T-cell (primary cell): ENCODE results near the gene IFNL2. TPM values are rescaled to one million over a fixed set of nuclear protein-coding genes. Genes with fewer than 3 reads are reported as not detected.
"Not testable (repeated sequence)": the region's sequence is repeated elsewhere in the genome, so short reads cannot be mapped to it uniquely, and the experiment has no call there.

Experiments
- ATAC-seq, 4 experiments: fragments of 200-7000 bp in 3 of 4; fragments of 150-1000 bp in 1 of 4; cut with Tn5 transposase; replicated peaks in 1 of 4; 1 replicate in 3 of 4; 2 replicates in 1 of 4; pipeline ENCODE4 v1.10.0; 2021; ENCODE audit warnings: moderate library complexity in 3 of 4, mild to moderate bottlenecking in 2 of 4, moderate number of reproducible peaks in 1 of 4
- CTCF ChIA-PET, 2 donors: fragments of 300-600 bp; sonication (Branson Sonifier 250); formaldehyde crosslinking; loops; one replicate each; lab custom pipeline; 2022; ENCODE audit warnings: antibody characterized with exemption in 2 of 2; lab: Charles Lee
- POLR2A ChIA-PET, 2 donors: fragments of 300-600 bp; sonication (Branson Sonifier 250); formaldehyde crosslinking; loops; one replicate each; lab custom pipeline; 2022; ENCODE audit warnings: antibody characterized with exemption in 2 of 2; lab: Charles Lee
- DNase-seq, 35 experiments: peaks; one replicate each; pipeline versions ENCODE4 v3.0.0 to v3.0.0-alpha.2; 2013 to 2023
- H3K27ac ChIP-seq: one replicate; pipeline ENCODE4 v1.5.1; 2013; ENCODE audit warnings: low read length
- H3K27me3 ChIP-seq, 2 experiments: replicated peaks in 1 of 2; 1 replicate in 1 of 2; 2 replicates in 1 of 2; pipeline versions ENCODE4 v1.6.1 to v1.7.0; 2013; ENCODE audit warnings: low read length in 1 of 2, mixed read lengths in 1 of 2; ENCODE audit not compliant: control insufficient read depth in 2 of 2, insufficient read depth in 2 of 2; ENCODE audit errors: extremely low read depth in 1 of 2
- H3K36me3 ChIP-seq, 2 donors: 1 replicate in 1 of 2; 2 replicates in 1 of 2; pipeline versions ENCODE4 v1.6.1 to v1.7.0; 2013; ENCODE audit warnings: low read length in 1 of 2; ENCODE audit not compliant: control insufficient read depth in 2 of 2, insufficient read depth in 1 of 2; ENCODE audit errors: extremely low read depth in 1 of 2
- H3K4me1 ChIP-seq, 2 experiments: 1 replicate in 1 of 2; 2 replicates in 1 of 2; pipeline versions ENCODE4 v1.6.1 to v1.7.0; 2013; ENCODE audit warnings: low read length in 2 of 2, mixed read lengths in 1 of 2; ENCODE audit not compliant: insufficient read depth in 2 of 2, control insufficient read depth in 1 of 2; ENCODE audit errors: extremely low read depth in 1 of 2
- H3K4me3 ChIP-seq, 2 donors: 1 replicate in 1 of 2; 2 replicates in 1 of 2; pipeline versions ENCODE4 v1.5.1 to v1.7.0; 2013; ENCODE audit warnings: mild to moderate bottlenecking in 2 of 2, low read length in 1 of 2, moderate library complexity in 1 of 2; ENCODE audit not compliant: control insufficient read depth in 1 of 2; ENCODE audit errors: extremely low read depth in 1 of 2
- H3K9me3 ChIP-seq: 2 replicates; pipeline ENCODE4 v1.7.0; 2013
- H3K27ac Mint-ChIP-seq, 2 donors: one replicate each; pipeline ENCODE4 v1.8.0; 2020 to 2021; ENCODE audit warnings: mild to moderate bottlenecking in 2 of 2, mixed read lengths in 2 of 2
- H3K27me3 Mint-ChIP-seq, 2 donors: one replicate each; pipeline ENCODE4 v1.8.0; 2021 to 2022; ENCODE audit warnings: mixed read lengths in 2 of 2
- H3K36me3 Mint-ChIP-seq: one replicate; pipeline ENCODE4 v1.8.0; 2021; ENCODE audit warnings: mixed read lengths
- H3K4me1 Mint-ChIP-seq, 3 donors: one replicate each; pipeline ENCODE4 v1.8.0; 2020 to 2022; ENCODE audit warnings: mixed read lengths in 3 of 3, mild to moderate bottlenecking in 1 of 3
- H3K4me3 Mint-ChIP-seq, 3 donors: one replicate each; pipeline ENCODE4 v1.8.0; 2020 to 2022; ENCODE audit warnings: mild to moderate bottlenecking in 3 of 3, mixed read lengths in 3 of 3, moderate library complexity in 3 of 3
- H3K9me3 Mint-ChIP-seq, 3 donors: one replicate each; pipeline ENCODE4 v1.8.0; 2020 to 2022; ENCODE audit warnings: mixed read lengths in 3 of 3
- WGBS: methylation state at CpG from one replicate; pipeline ENCODE4 v1.1.5; 2013; ENCODE audit warnings: missing lambda C conversion rate; ENCODE audit not compliant: insufficient coverage; 5-methylcytosine and 5-hydroxymethylcytosine counted together
- total RNA-seq, 35 experiments: library from RNA in 6 of 35; stranded (reverse) in 6 of 35; fragments of 120-200 nt in 1 of 35; gene quantifications; one replicate each; pipeline versions ENCODE4 v1.2.1 to v1.2.4 and lab custom pipeline; 2013 to 2026

Gene IFNL2
- total RNA-seq (not detected), total RNA-seq (lab: John Stamatoyannopoulos, UW) (0 to 0.07 (median 0) reads per million in 29 experiments)
- total RNA-seq (2013), result not detected

DNA sequence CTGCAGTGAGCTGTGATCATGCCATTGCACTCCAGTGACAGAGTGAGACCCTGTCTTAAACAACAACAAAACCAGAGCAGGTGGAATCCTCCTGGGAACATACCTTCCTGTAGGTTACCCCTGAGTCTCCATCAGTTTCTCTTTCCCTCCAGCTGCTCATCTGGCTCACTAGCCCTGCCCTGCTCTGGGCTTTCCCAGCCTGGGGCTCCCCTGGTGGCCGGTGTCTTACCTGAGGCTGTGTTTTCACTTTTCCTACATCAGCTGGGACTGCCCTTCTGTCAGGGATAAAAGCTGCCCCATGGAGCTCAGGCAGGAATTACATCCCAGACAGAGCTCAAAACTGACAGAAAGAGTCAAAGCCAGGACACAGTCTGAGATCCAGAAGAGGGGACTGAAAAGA is at the start of gene IFNL2:
Gene IFNL2, plus strand, starts transcription at position 312 of the 400 bp plus-strand sequence. CDS start 173 bp downstream, outside the sequence.
- H3K27me3 ChIP-seq, result peaks cover 4 to 37% of the 10 kb centered on the region in 2 experiments
- Mint-ChIP-seq H3K4me1 (peaks cover 8 to 11% (median 8%) of the 10 kb centered on the region in 3 donors), H3K27me3 (peaks cover 21 to 38% of the 10 kb centered on the region in 2 donors)
- CTCF ChIA-PET, H3K9me3 Mint-ChIP-seq, H3K27ac Mint-ChIP-seq, POLR2A ChIA-PET, DNase-seq, H3K9me3 ChIP-seq, H3K4me3 Mint-ChIP-seq, H3K36me3 ChIP-seq, H3K4me3 ChIP-seq, H3K36me3 Mint-ChIP-seq, H3K27ac ChIP-seq: not testable (repeated sequence)
- ATAC-seq, result peak in 2 of 4 experiments; percentile 59 to 62
- WGBS, result no CpG with 5 or more reads among the region's 1 CpG
- H3K4me1 ChIP-seq, result peaks cover 0 to 16% of the 10 kb centered on the region in 2 experiments

- ATAC-seq, H3K4me1 ChIP-seq, H3K36me3 Mint-ChIP-seq, H3K27ac ChIP-seq, H3K4me3 ChIP-seq, H3K27ac Mint-ChIP-seq, CTCF ChIA-PET, H3K9me3 ChIP-seq, H3K9me3 Mint-ChIP-seq, H3K36me3 ChIP-seq, H3K4me3 Mint-ChIP-seq, POLR2A ChIA-PET, H3K4me1 Mint-ChIP-seq, DNase-seq: not testable (repeated sequence)
- 80% methylated on average over 2 of the region's 10 CpGs for WGBS
- H3K27me3 Mint-ChIP-seq, result peaks cover 28 to 36% of the 10 kb centered on the region in 2 donors
- H3K27me3 ChIP-seq, result peaks cover 0 to 43% of the 10 kb centered on the region in 2 experiments
These were observed 49.1 kb upstream of the IFNL2 start for GRCh38 chr19:39219108-39219507.

DNA sequence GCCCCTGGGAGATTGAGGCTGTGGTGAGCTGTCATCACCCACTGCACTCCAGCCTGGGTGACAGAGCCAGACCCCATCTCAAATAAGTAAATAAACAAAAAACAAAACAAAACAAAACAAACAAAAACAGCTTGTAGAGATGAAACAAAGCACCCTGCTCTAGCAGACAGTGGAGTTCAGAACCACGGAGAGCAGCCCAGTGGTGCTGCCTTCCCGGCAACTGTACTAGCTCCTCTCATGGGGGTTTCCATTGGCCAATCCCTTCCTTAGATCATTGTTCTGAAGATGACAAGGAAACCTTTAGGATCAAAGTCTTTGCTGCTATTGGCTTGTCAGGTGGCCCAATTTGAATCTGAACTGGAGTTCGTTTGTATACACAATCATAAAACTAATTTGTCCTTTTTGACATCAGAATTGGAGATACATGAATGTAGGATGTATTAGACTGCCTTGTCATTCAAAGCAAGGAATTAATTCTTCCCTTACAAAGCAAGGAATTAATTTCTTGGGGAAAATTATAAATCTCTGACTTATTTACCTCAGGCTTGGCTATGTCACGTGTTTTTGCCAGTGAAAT is 44.4 kb upstream of the IFNL2 start:
- H3K4me1 Mint-ChIP-seq, result no peaks in the 10 kb centered on the region
- Histone ChIP-seq H3K9me3 (no peaks in the 10 kb centered on the region), H3K36me3 (no peaks in the 10 kb centered on the region), H3K27ac (no peak overlapping the region), H3K27me3 (peaks cover 0 to 36% of the 10 kb centered on the region in 2 experiments), H3K4me1 (no peaks in the 10 kb centered on the region), H3K4me3 (no peak overlapping the region)
- ChIA-PET POLR2A (no interaction called here), CTCF (no interaction called here)
- H3K9me3 Mint-ChIP-seq, result no peaks in the 10 kb centered on the region
- WGBS, result 19% methylated on average over 2 of the region's 4 CpGs
- ATAC-seq, result no peak
- H3K36me3 Mint-ChIP-seq, result no peaks in the 10 kb centered on the region
- peak in 7 of 35 experiments; percentile 10 to 24 (median 18) for DNase-seq
- no peak overlapping the region for H3K27ac Mint-ChIP-seq
- H3K27me3 Mint-ChIP-seq, result peaks cover 30 to 40% of the 10 kb centered on the region in 2 donors
- H3K4me3 Mint-ChIP-seq, result no peak overlapping the region

DNA sequence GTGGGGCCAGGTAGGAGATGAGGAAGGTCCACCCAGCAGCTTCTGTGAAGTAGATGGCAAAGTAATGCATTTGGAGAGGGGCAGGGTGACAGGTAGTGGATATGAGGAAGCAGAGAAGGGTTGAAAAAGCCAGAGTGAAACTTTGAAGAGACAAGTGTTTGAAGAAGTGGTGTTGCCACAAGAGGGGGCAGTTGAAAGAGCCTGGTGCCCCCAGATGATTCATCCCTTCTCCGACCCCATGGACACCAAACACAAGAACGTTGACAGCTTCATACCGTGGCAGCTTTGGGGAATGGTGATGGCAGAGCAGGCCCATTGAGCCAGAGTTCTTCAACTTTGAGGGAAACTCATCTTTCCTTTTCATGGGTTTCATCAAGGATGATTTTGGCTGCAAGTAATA is 43.3 kb upstream of the IFNL2 start:
- Histone ChIP-seq H3K27me3 (peaks cover 0 to 29% of the 10 kb centered on the region in 2 experiments), H3K4me1 (no peaks in the 10 kb centered on the region), H3K27ac (no peak overlapping the region), H3K4me3 (no peak overlapping the region), H3K9me3 (no peaks in the 10 kb centered on the region), H3K36me3 (no peaks in the 10 kb centered on the region)
- Mint-ChIP-seq H3K27ac (no peak overlapping the region), H3K9me3 (no peaks in the 10 kb centered on the region), H3K36me3 (no peaks in the 10 kb centered on the region), H3K4me3 (no peak overlapping the region), H3K27me3 (peaks cover 25 to 36% of the 10 kb centered on the region in 2 donors), H3K4me1 (no peaks in the 10 kb centered on the region)
- no peak for ATAC-seq
- no CpG with 5 or more reads among the region's 3 CpGs for WGBS
- CTCF ChIA-PET, result interaction anchor here in 1 of 2 donors (0.6 kb wide), 1 partner anchor 555 kb away, joined by 4 read pairs; no protein-coding TSS in a partner anchor
- POLR2A ChIA-PET, result no interaction called here
- DNase-seq, result peak in 1 of 35 experiments; percentile 17

GRCh38 chr19:39230096-39230764 is 38.0 kb upstream of the IFNL2 start:
- H3K9me3 Mint-ChIP-seq, result no peaks in the 10 kb centered on the region
- H3K27me3 Mint-ChIP-seq, result peaks cover 3 to 7% of the 10 kb centered on the region in 2 donors
- no CpG with 5 or more reads among the region's 2 CpGs for WGBS
- no peaks in the 10 kb centered on the region for H3K36me3 Mint-ChIP-seq
- ChIA-PET CTCF (no interaction called here), POLR2A (no interaction called here)
- no peak overlapping the region for H3K27ac Mint-ChIP-seq
- ATAC-seq, result no peak
- peaks cover 0 to 3% of the 10 kb centered on the region in 2 experiments for H3K27me3 ChIP-seq
- H3K4me1 Mint-ChIP-seq, result no peaks in the 10 kb centered on the region
- no peak overlapping the region for H3K4me3 Mint-ChIP-seq
- no peak overlapping the region for H3K4me3 ChIP-seq
- no peaks in the 10 kb centered on the region for H3K36me3 ChIP-seq
- no peak overlapping the region for H3K27ac ChIP-seq
- DNase-seq, result no peak
- no peaks in the 10 kb centered on the region for H3K4me1 ChIP-seq
- H3K9me3 ChIP-seq, result no peaks in the 10 kb centered on the region

DNA sequence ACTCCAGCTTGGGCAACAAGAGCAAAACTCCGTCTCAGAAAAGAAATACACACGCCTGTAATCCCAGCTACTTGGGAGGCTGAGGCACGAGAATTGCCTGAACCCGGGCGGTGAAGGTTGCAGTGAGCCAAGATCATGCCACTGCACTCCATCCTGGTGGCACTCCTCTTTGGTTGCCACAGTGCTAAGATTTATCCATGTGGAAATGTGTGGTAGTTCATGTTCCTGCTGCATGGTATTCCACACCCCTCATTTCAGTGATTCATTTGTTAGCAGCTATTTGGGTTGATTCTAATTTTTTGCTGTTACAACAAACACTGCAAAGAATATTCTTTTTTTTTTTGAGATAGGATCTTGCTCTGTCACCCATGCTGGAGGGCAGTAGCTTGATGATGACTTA is 35.5 kb upstream of the IFNL2 start:
- ATAC-seq (no peak), DNase-seq (no peak)
- ChIA-PET CTCF (no interaction called here), POLR2A (no interaction called here)
- Mint-ChIP-seq H3K9me3 (no peaks in the 10 kb centered on the region), H3K27ac (no peak overlapping the region), H3K36me3 (no peaks in the 10 kb centered on the region), H3K4me3 (no peak overlapping the region), H3K27me3 (no peaks in the 10 kb centered on the region), H3K4me1 (peaks cover 18 to 19% (median 18%) of the 10 kb centered on the region in 3 donors)
- no peak overlapping the region for H3K27ac ChIP-seq
- H3K9me3 ChIP-seq, result no peaks in the 10 kb centered on the region
- H3K4me3 ChIP-seq, result no peak overlapping the region
- peaks cover 0 to 17% of the 10 kb centered on the region in 2 experiments for H3K4me1 ChIP-seq
- WGBS, result 90% methylated on average over 2 of the region's 5 CpGs
- H3K27me3 ChIP-seq, result peaks cover 0 to 3% of the 10 kb centered on the region in 2 experiments
- H3K36me3 ChIP-seq, result no peaks in the 10 kb centered on the region
